ENCODE measurements around the gene CCL7.

The CCL7 gene

DNA sequence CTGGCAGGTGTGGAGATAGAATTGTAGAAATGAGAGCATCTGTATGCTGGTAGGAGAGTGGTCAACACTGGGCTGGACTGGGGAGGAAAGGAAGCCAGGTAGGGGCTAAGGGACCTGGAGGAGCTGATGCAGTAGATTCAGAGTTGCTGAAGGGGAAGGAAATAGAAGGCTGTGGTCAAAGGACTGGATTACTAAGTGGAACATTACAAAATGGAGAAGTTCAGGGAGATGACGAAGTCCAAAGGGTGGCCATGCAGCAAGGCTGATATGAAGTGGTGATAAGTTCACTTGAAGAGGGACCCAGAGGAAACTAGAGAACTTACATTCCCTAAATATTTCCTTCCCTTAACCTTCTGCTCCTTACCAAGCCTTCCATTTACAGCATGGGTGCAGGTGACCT lies 23.6 kb upstream of the CCL7 start:
- DNase-seq (ENCODE audit: low spot score), result no peak
- in situ Hi-C loops (cut with MboI; ENCODE audit: low pct_unique_long_range_greater_than_20kb, low sequenced_read_pairs, unreplicated experiment), result no loop called here
- TF ChIP-seq CTCF (IDR thresholded peaks at IDR 0.05; ENCODE audit: extremely low read depth, insufficient read depth, missing control alignments), result no peak

DNA sequence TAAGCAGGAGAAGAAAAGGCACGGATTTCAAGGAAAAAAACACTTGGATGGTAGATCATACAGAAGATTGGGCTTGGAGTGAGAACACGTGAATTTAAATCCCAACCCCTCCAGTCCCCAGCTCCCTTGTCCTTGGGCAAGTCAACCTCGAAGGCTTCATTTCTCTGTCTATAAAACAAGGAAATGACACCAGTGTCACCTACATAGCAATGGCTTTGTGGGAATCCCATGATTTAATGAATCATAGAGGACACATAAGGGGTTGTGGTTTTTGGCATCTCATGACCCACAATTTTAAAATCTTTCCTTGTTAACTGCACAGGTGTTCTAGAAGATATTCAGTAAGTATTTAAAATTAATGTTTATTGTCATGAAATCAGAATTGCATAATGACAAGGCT lies 23.1 kb upstream of the CCL7 start:
- TF ChIP-seq CTCF (IDR thresholded peaks at IDR 0.05; ENCODE audit: extremely low read depth, insufficient read depth, missing control alignments), result no peak
- DNase-seq (ENCODE audit: low spot score), result no peak
- in situ Hi-C loops (cut with MboI; ENCODE audit: low pct_unique_long_range_greater_than_20kb, low sequenced_read_pairs, unreplicated experiment), result no loop called here

- in situ Hi-C loops (cut with MboI; ENCODE audit: low pct_unique_long_range_greater_than_20kb, low sequenced_read_pairs, unreplicated experiment), result no loop called here
Observed at GRCh38 chr17:34248511-34249024, 21.5 kb upstream of the CCL7 start.

GRCh38 chr17:34249061-34249460 lies 21.0 kb upstream of the CCL7 start:
- in situ Hi-C loops (cut with MboI; ENCODE audit: low pct_unique_long_range_greater_than_20kb, low sequenced_read_pairs, unreplicated experiment), result no loop called here
- no peak for DNase-seq (ENCODE audit: low spot score)
- TF ChIP-seq CTCF (IDR thresholded peaks at IDR 0.05; ENCODE audit: extremely low read depth, insufficient read depth, missing control alignments), result no peak

More at GRCh38 chr17:34248511-34249024, 21.5 kb upstream of the CCL7 start:
- no peak for DNase-seq (ENCODE audit: low spot score)
- no peak for TF ChIP-seq CTCF (IDR thresholded peaks at IDR 0.05; ENCODE audit: extremely low read depth, insufficient read depth, missing control alignments)

DNA sequence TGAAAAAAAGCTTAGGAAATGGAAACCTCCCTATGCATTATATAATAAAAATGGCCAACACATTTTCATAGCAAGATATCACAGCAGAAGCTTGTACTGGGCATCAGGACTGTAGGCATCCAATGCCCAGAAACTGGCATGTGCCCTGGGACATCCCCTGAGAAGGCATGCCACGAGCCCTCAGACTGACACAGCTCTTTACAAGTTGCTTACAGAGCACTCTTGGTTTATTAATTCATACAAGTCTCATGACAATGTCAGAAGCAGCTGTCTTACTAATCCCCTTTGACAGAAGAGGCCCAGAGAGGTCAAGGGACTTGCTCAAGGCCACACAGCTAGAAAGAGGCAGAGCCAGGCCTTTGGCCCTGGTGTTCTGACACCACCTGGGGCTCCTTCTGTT lies 20.5 kb upstream of the CCL7 start:
- in situ Hi-C loops (cut with MboI; ENCODE audit: low pct_unique_long_range_greater_than_20kb, low sequenced_read_pairs, unreplicated experiment), result no loop called here
- DNase-seq (ENCODE audit: low spot score), result no peak
- no peak for TF ChIP-seq CTCF (IDR thresholded peaks at IDR 0.05; ENCODE audit: extremely low read depth, insufficient read depth, missing control alignments)

DNA sequence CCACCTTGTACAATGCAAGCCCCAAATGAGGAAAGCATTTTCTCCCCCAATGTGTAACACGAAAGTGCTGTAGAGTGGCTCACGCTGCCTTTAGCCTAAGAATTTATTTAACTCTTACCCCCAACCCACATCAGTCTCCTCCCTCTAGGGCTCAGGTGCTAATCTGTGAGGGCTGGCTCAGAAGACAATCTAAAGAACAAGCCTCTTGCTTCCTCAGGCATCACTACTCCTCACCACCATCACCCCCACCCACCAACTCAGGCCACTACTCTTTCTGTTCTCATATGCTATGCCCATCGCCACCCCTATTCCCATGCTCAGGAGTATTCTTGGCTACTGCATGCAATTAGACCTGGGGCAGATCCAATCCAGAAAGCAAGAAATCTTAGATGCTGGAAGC lies 18.8 kb upstream of the CCL7 start:
- no peak for DNase-seq (ENCODE audit: low spot score)
- in situ Hi-C loops (cut with MboI; ENCODE audit: low pct_unique_long_range_greater_than_20kb, low sequenced_read_pairs, unreplicated experiment), result no loop called here
- no peak for TF ChIP-seq CTCF (IDR thresholded peaks at IDR 0.05; ENCODE audit: extremely low read depth, insufficient read depth, missing control alignments)

DNA sequence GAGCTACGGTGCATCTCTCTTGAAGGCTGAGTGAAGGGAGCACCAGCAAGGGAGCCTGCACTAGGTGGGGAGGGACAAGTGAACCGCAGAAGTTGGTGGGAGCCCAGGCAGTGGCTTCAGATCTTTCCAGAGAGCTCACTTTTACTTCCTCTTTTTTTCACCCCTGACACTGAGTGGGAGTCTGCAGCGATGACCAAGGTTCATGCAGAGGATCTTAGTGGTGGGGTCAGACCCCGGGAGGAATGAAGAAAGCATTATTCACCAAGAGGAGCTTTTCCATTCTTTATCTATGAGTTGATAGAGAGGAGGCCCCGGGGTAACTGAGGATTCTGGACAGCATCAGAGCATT lies 18.0 kb upstream of the CCL7 start:
- DNase-seq (ENCODE audit: low spot score), result peak; percentile 33
- TF ChIP-seq CTCF (IDR thresholded peaks at IDR 0.05; ENCODE audit: extremely low read depth, insufficient read depth, missing control alignments), result no peak
- in situ Hi-C loops (cut with MboI; ENCODE audit: low pct_unique_long_range_greater_than_20kb, low sequenced_read_pairs, unreplicated experiment), result no loop called here

All from GM13977 (cell line).